ENCODE results near the gene UVRAG.

The UVRAG gene

GRCh38 chr11:75993126-75993525 lies 178.1 kb downstream of the UVRAG start:
- in situ Hi-C loops (cut with MboI; ENCODE audit: low sequenced_read_pairs, unreplicated experiment): no loop called here
- TF ChIP-seq, protein P1, sequence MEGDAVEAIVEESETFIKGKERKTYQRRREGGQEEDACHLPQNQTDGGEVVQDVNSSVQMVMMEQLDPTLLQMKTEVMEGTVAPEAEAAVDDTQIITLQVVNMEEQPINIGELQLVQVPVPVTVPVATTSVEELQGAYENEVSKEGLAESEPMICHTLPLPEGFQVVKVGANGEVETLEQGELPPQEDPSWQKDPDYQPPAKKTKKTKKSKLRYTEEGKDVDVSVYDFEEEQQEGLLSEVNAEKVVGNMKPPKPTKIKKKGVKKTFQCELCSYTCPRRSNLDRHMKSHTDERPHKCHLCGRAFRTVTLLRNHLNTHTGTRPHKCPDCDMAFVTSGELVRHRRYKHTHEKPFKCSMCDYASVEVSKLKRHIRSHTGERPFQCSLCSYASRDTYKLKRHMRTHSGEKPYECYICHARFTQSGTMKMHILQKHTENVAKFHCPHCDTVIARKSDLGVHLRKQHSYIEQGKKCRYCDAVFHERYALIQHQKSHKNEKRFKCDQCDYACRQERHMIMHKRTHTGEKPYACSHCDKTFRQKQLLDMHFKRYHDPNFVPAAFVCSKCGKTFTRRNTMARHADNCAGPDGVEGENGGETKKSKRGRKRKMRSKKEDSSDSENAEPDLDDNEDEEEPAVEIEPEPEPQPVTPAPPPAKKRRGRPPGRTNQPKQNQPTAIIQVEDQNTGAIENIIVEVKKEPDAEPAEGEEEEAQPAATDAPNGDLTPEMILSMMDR (IDR thresholded peaks at IDR 0.05; ENCODE audit: borderline replicate concordance, control extremely low read depth, extremely low read depth, insufficient read depth, missing control alignments): no peak
- no peak for DNase-seq (ENCODE audit: low spot score)

GRCh38 chr11:75994616-75995015 lies 179.6 kb downstream of the UVRAG start:
- in situ Hi-C loops (cut with MboI; ENCODE audit: low sequenced_read_pairs, unreplicated experiment): no loop called here
- TF ChIP-seq, protein P1 (IDR thresholded peaks at IDR 0.05; ENCODE audit: borderline replicate concordance, control extremely low read depth, extremely low read depth, insufficient read depth, missing control alignments): no peak
- no peak for DNase-seq (ENCODE audit: low spot score)

DNA sequence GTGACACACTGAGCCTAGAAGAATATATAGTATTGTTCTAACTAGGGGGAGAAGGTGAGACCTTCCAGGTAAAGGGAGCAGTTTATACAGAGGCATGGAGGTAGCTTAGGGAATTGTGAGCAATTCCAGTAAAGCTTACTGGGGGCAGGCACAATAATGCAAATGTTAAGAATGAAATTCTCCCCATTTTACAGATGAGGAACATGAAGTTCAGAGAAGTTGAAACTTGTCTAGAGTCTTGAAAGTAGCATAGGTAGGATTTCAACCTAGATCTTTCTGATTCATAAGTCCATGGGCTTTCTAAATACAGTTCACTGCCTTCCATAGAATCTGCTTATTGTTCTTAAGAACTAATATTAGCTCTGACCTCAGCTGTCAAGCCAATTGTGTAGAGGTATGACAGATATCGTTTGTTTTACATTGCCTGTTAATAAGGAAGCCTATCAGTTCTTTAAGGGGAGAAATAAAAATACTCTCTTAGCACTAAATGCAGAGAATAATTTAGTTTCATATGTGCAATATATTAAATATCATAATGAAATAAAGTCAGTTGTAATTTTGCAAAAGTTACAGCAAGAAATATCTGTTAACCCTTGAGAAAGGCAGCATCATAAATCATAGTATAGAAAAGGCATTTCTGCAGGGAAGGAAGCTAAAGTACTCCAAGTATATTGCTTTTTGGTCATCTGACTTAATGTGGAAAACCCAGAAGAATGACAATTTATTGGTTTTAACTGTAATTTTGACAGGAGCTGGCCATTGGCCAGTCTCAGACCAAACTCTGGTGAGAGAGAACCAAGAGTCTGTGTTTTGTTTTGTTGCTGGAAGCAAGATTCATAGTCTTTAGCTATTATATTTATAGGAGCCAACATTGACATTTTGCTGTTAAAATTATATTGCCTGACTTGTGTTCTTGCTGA lies 181.8 kb downstream of the UVRAG start:
- in situ Hi-C loops (cut with MboI; ENCODE audit: low sequenced_read_pairs, unreplicated experiment): no loop called here
- TF ChIP-seq, protein P1 (IDR thresholded peaks at IDR 0.05; ENCODE audit: borderline replicate concordance, control extremely low read depth, extremely low read depth, insufficient read depth, missing control alignments): no peak
- DNase-seq (ENCODE audit: low spot score): no peak

DNA sequence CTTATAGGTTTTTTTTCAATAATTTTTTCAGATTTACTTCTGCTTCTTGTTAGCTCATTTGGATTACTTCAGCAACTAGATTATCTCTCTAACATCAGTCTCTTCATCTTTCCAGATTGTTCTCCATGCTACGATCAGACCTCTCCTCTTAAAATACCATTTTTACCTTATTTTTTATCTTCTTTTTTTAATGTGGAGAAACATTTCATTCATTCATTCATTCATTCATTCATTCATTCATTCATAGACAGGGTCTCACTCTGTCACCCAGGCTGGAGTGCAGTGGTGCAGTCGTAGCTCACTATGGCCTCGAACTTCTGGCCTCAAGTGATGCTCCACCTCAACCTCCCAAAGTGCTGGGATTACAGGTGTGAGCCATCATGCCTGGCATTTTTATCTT lies 189.4 kb downstream of the UVRAG start:
- TF ChIP-seq, protein P1 (IDR thresholded peaks at IDR 0.05; ENCODE audit: borderline replicate concordance, control extremely low read depth, extremely low read depth, insufficient read depth, missing control alignments): no peak
- in situ Hi-C loops (cut with MboI; ENCODE audit: low sequenced_read_pairs, unreplicated experiment): no loop called here
- no peak for DNase-seq (ENCODE audit: low spot score)

DNA sequence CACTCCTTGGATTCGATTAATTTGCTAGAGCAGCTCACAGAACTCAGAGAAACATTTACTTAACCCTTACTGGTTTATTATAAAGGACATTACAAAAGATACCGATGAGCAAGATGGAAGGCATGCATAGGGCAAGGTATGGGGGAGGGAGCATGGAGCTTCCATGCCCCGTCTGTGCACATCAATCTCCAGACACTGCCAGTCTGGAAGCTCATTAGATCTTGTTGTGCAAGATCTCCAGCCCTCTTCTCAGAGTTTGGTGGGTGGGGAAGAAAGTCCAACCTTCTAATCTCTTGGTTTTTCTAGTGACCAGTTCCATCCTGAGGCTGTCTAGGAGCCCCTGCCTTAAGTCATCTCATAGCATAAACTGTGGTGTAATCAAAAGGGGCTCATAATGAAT lies 190.7 kb downstream of the UVRAG start:
- in situ Hi-C loops (cut with MboI; ENCODE audit: low sequenced_read_pairs, unreplicated experiment): no loop called here
- TF ChIP-seq, protein P1 (IDR thresholded peaks at IDR 0.05; ENCODE audit: borderline replicate concordance, control extremely low read depth, extremely low read depth, insufficient read depth, missing control alignments): no peak
- no peak for DNase-seq (ENCODE audit: low spot score)

DNA sequence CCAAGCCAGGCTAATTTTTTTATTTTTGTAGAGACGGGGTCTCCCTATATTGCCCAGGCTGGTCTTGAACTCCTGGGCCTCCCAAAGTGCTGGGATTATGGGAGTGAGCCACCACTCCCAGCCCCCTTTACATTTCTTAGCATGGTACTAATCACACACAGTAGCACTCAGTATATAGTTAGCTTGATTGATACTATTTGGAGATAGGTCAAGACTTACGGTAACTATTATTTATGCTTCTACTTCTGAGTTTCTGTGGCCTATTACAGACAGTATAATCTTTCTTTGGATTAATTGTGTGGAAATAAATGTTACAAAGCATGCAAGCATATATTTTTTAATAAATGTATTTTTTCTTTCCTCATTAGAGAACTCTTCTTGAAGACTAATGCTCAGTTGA lies 192.2 kb downstream of the UVRAG start:
- TF ChIP-seq, protein P1 (IDR thresholded peaks at IDR 0.05; ENCODE audit: borderline replicate concordance, control extremely low read depth, extremely low read depth, insufficient read depth, missing control alignments): no peak
- DNase-seq (ENCODE audit: low spot score): no peak
- in situ Hi-C loops (cut with MboI; ENCODE audit: low sequenced_read_pairs, unreplicated experiment): no loop called here
